Neural cell (in vitro differentiated cells): ENCODE measurements around the gene GTPBP6.

Source experiments
- EP300 ChIP-seq: fragments of 450-650 bp; conservative IDR thresholded peaks from 2 replicates; pipeline ENCODE4 v1.6.1; 2014; ENCODE audit warnings: antibody characterized with exemption, mild to moderate bottlenecking, moderate library complexity; ENCODE audit not compliant: poor library complexity, severe bottlenecking
- EZH2 ChIP-seq: fragments of 200-600, 300-800 bp; shearing (Covaris generic), sonication (generic); IDR thresholded peaks from 2 replicates; pipeline ENCODE4 v1.6.1; 2014; ENCODE audit warnings: antibody characterized with exemption, low read length, borderline replicate concordance, mild to moderate bottlenecking; ENCODE audit not compliant: insufficient read depth, poor library complexity, severe bottlenecking
- MXI1 ChIP-seq: fragments of 450-650 bp; conservative IDR thresholded peaks from 2 replicates; pipeline ENCODE4 v1.6.1; 2014; ENCODE audit warnings: antibody characterized with exemption, mild to moderate bottlenecking; ENCODE audit not compliant: poor library complexity, severe bottlenecking
- POLR2AphosphoS5 ChIP-seq: IDR thresholded peaks from 2 replicates; pipeline ENCODE4 v1.6.1; 2012
- RAD21 ChIP-seq: fragments of 450-650 bp; conservative IDR thresholded peaks from 2 replicates; pipeline ENCODE4 v1.6.1; 2014; ENCODE audit warnings: antibody characterized with exemption, mild to moderate bottlenecking, moderate library complexity
- SMC3 ChIP-seq: fragments of 450-650 bp; conservative IDR thresholded peaks from 2 replicates; pipeline ENCODE4 v1.6.1; 2014; ENCODE audit warnings: antibody characterized with exemption, mild to moderate bottlenecking, moderate library complexity; ENCODE audit not compliant: poor library complexity
- TAF1 ChIP-seq: IDR thresholded peaks from 2 replicates; pipeline ENCODE4 v1.6.1; 2012; ENCODE audit warnings: low read depth
- TF ChIP-seq, protein P1 (sequence below): fragments of 450-650 bp; IDR thresholded peaks from 2 replicates; pipeline ENCODE4 v1.5.1; 2014; ENCODE audit warnings: antibody characterized with exemption, mild to moderate bottlenecking, moderate library complexity; ENCODE audit not compliant: poor library complexity, severe bottlenecking
- TF ChIP-seq, protein P2 (sequence below): IDR thresholded peaks from 2 replicates; pipeline ENCODE4 v1.6.1; 2012; ENCODE audit warnings: borderline replicate concordance

DNA sequence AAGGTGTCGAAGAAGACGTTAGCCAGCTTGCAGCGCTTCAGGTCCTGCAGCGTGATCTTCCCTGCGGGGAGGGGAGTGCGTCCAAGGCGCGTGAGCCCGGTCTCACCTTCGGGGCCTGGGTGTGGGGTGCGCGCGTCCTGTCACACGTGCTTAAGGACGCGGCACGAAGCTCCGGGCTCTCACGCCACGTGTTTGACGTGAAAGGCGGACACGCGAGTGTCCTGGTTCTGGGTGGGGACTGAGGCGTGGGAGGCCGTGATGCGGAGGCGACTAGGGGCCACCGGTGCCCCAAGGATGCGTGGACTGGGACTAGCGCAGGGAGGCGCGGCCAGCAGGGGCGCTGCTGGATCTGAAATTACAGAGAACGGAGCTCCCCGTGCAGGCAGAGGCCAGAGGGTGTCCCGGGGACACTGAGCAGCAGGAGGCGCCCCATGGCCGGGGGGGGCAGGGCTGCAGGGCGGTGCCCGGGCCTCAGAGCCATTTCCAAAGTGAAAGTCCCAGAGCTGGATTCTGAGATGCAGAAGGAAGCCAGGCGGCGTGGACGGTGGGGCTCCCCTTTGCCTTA, 20.3 kb upstream of the GTPBP6 start:
- TF ChIP-seq EZH2 (no peak), RAD21 (no peak), EP300 (no peak), MXI1 (no peak), POLR2AphosphoS5 (no peak), SMC3 (no peak), TAF1 (no peak)
- TF ChIP-seq, protein P1, sequence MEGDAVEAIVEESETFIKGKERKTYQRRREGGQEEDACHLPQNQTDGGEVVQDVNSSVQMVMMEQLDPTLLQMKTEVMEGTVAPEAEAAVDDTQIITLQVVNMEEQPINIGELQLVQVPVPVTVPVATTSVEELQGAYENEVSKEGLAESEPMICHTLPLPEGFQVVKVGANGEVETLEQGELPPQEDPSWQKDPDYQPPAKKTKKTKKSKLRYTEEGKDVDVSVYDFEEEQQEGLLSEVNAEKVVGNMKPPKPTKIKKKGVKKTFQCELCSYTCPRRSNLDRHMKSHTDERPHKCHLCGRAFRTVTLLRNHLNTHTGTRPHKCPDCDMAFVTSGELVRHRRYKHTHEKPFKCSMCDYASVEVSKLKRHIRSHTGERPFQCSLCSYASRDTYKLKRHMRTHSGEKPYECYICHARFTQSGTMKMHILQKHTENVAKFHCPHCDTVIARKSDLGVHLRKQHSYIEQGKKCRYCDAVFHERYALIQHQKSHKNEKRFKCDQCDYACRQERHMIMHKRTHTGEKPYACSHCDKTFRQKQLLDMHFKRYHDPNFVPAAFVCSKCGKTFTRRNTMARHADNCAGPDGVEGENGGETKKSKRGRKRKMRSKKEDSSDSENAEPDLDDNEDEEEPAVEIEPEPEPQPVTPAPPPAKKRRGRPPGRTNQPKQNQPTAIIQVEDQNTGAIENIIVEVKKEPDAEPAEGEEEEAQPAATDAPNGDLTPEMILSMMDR, result no peak
- TF ChIP-seq, protein P2, sequence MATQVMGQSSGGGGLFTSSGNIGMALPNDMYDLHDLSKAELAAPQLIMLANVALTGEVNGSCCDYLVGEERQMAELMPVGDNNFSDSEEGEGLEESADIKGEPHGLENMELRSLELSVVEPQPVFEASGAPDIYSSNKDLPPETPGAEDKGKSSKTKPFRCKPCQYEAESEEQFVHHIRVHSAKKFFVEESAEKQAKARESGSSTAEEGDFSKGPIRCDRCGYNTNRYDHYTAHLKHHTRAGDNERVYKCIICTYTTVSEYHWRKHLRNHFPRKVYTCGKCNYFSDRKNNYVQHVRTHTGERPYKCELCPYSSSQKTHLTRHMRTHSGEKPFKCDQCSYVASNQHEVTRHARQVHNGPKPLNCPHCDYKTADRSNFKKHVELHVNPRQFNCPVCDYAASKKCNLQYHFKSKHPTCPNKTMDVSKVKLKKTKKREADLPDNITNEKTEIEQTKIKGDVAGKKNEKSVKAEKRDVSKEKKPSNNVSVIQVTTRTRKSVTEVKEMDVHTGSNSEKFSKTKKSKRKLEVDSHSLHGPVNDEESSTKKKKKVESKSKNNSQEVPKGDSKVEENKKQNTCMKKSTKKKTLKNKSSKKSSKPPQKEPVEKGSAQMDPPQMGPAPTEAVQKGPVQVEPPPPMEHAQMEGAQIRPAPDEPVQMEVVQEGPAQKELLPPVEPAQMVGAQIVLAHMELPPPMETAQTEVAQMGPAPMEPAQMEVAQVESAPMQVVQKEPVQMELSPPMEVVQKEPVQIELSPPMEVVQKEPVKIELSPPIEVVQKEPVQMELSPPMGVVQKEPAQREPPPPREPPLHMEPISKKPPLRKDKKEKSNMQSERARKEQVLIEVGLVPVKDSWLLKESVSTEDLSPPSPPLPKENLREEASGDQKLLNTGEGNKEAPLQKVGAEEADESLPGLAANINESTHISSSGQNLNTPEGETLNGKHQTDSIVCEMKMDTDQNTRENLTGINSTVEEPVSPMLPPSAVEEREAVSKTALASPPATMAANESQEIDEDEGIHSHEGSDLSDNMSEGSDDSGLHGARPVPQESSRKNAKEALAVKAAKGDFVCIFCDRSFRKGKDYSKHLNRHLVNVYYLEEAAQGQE, result no peak
